ENCODE measurements around the gene PLXDC2.

DNA sequence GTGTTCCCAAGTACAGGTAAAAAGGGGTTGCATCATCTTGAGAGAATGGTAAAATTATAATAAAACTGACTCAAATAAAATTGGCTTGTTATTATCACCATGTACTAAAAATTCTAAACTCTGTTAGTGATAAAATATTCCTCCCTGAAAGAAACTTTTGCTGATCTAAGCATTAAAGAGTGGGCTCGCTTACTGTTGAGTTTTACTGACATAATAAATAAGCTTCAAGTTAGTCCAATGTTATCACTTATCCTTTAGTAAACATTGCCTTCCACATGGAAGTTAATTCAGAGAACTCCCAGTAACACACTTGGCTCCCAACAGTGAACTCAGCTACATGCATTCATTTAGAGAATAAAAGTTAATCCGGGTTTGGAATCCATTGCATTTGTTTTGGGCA, 456.4 kb downstream of the PLXDC2 start:
- TF ChIP-seq ZNF792 (tag by site-specific recombination; IDR thresholded peaks at IDR 0.05): no peak
- TF ChIP-seq, protein P1, sequence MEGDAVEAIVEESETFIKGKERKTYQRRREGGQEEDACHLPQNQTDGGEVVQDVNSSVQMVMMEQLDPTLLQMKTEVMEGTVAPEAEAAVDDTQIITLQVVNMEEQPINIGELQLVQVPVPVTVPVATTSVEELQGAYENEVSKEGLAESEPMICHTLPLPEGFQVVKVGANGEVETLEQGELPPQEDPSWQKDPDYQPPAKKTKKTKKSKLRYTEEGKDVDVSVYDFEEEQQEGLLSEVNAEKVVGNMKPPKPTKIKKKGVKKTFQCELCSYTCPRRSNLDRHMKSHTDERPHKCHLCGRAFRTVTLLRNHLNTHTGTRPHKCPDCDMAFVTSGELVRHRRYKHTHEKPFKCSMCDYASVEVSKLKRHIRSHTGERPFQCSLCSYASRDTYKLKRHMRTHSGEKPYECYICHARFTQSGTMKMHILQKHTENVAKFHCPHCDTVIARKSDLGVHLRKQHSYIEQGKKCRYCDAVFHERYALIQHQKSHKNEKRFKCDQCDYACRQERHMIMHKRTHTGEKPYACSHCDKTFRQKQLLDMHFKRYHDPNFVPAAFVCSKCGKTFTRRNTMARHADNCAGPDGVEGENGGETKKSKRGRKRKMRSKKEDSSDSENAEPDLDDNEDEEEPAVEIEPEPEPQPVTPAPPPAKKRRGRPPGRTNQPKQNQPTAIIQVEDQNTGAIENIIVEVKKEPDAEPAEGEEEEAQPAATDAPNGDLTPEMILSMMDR (tag by site-specific recombination; IDR thresholded peaks at IDR 0.05): no peak
- no peak for TF ChIP-seq TRIM28 (IDR thresholded peaks at IDR 0.05; ENCODE audit: borderline replicate concordance, low read length)
